GM12878 (cell line): Measurements from ENCODE around the gene STAT3. TPM values are rescaled to one million over a fixed set of nuclear protein-coding genes. Genes with fewer than 3 reads are reported as not detected.

Source experiments
- ATF7 ChIP-seq: fragments of 450-650 bp; IDR thresholded peaks from 2 replicates; pipeline ENCODE4 v1.6.1; 2016; ENCODE audit warnings: low read depth, mild to moderate bottlenecking
- BHLHE40 ChIP-seq, 2 experiments: fragments of 450-650 bp in 1 of 2; IDR thresholded peaks; 2 replicates each; pipeline ENCODE4 v1.6.1; 2011 to 2017; ENCODE audit warnings: low read depth in 2 of 2, borderline replicate concordance in 1 of 2, improper control_type of control experiment in 1 of 2, low read length in 1 of 2, mild to moderate bottlenecking in 1 of 2
- BRCA1 ChIP-seq: IDR thresholded peaks from 2 replicates; pipeline ENCODE4 v1.6.1; 2011; ENCODE audit warnings: low read depth, low read length, improper control_type of control experiment
- CEBPZ ChIP-seq: fragments of 150-350 bp; IDR thresholded peaks from 2 replicates; pipeline ENCODE4 v1.6.1; 2016; ENCODE audit warnings: low read depth, low read length
- CHD1 ChIP-seq: IDR thresholded peaks from 2 replicates; pipeline ENCODE4 v1.6.1; 2012; ENCODE audit warnings: low read depth, low read length, improper control_type of control experiment
- CREB1 ChIP-seq: IDR thresholded peaks from 2 replicates; pipeline ENCODE4 v1.6.1; 2012; ENCODE audit warnings: low read depth, mild to moderate bottlenecking, inconsistent platforms
- E2F4 ChIP-seq: IDR thresholded peaks from 2 replicates; pipeline ENCODE4 v1.6.1; 2012; ENCODE audit warnings: low read depth, low read length, improper control_type of control experiment
- FOS ChIP-seq: IDR thresholded peaks from 3 replicates; pipeline ENCODE4 v1.6.1; 2011; ENCODE audit warnings: borderline replicate concordance; ENCODE audit not compliant: insufficient read length; ENCODE audit errors: extremely low read depth
- IRF4 ChIP-seq: IDR thresholded peaks from 2 replicates; pipeline ENCODE4 v1.6.1; 2011; ENCODE audit warnings: low read depth, low read length
- JUND ChIP-seq: IDR thresholded peaks from 2 replicates; pipeline ENCODE4 v1.6.1; 2012; ENCODE audit warnings: low read depth, mild to moderate bottlenecking, low read length, improper control_type of control experiment, moderate library complexity
- KAT2A ChIP-seq: conservative IDR thresholded peaks from 2 replicates; pipeline ENCODE4 v1.6.1; 2011; ENCODE audit warnings: low read depth, low read length; ENCODE audit not compliant: control insufficient read depth
- NBN ChIP-seq: fragments of 450-650 bp; IDR thresholded peaks from 2 replicates; pipeline ENCODE4 v1.6.1; 2016
- NFYB ChIP-seq: IDR thresholded peaks from 2 replicates; pipeline ENCODE4 v1.6.1; 2011; ENCODE audit warnings: low read depth, mild to moderate bottlenecking, low read length, improper control_type of control experiment, moderate library complexity; ENCODE audit not compliant: insufficient read depth
- PRDM15 ChIP-seq: fragments of 450-650 bp; formaldehyde crosslinking; IDR thresholded peaks from 2 replicates; pipeline ENCODE4 v1.4.0; 2020; ENCODE audit warnings: mild to moderate bottlenecking, moderate library complexity
- RAD21 ChIP-seq: IDR thresholded peaks from 2 replicates; pipeline ENCODE4 v1.6.1; 2011; ENCODE audit warnings: mild to moderate bottlenecking, low read depth, low read length, moderate library complexity; ENCODE audit not compliant: insufficient read depth
- RAD51 ChIP-seq: fragments of 450-650 bp; IDR thresholded peaks from 2 replicates; pipeline ENCODE4 v1.6.1; 2016; ENCODE audit warnings: moderate library complexity, mild to moderate bottlenecking, inconsistent platforms
- RCOR1 ChIP-seq: conservative IDR thresholded peaks from 2 replicates; pipeline ENCODE4 v1.6.1; 2012; ENCODE audit warnings: low read depth, low read length, improper control_type of control experiment
- SREBF2 ChIP-seq: IDR thresholded peaks from 2 replicates; pipeline ENCODE4 v1.6.1; 2012; ENCODE audit warnings: mild to moderate bottlenecking, low read length
- TCF12 ChIP-seq: IDR thresholded peaks from 2 replicates; pipeline ENCODE4 v1.6.1; 2011; ENCODE audit warnings: low read depth, mild to moderate bottlenecking, low read length
- ZBED1 ChIP-seq: IDR thresholded peaks from 2 replicates; pipeline ENCODE4 v1.6.1; 2016; ENCODE audit warnings: borderline replicate concordance
- ZNF274 ChIP-seq: IDR thresholded peaks from one replicate; pipeline ENCODE4 v1.8.0; 2011; ENCODE audit not compliant: insufficient read length, insufficient read depth
- polyA plus RNA-seq, 11 experiments: library from polyadenylated mRNA; depleted of rRNA in 4 of 11; unstranded in 6 of 11; stranded (reverse) in 5 of 11; fragments of >200 nt; fragmentation: Nextera tagmentation in 4 of 11; fragmentation: Illumina TruSeq in 1 of 11; extraction: Ambion mirVana in 4 of 11; extraction: Trizol in 1 of 11; gene quantifications; 1 replicate in 1 of 11; 2 replicates in 10 of 11; pipeline versions ENCODE4 v1.2.1 to v1.2.3, GENCODE V29; 2011 to 2016; ENCODE audit warnings: inconsistent platforms in 2 of 11, missing spikeins in 2 of 11, low read depth in 1 of 11
- total RNA-seq, 4 experiments: library from RNA; depleted of rRNA in 3 of 4; stranded (reverse); fragments of >200 nt in 3 of 4; fragmentation: Illumina TruSeq in 1 of 4; extraction: Trizol in 1 of 4; gene quantifications; 2 replicates each; pipeline versions ENCODE4 v1.2.1 to v1.2.3, GENCODE V29; 2013 to 2021
- TF ChIP-seq, protein P1 (sequence below): IDR thresholded peaks from 2 replicates; pipeline ENCODE4 v1.6.1; 2011; ENCODE audit warnings: mild to moderate bottlenecking, low read depth, low read length, moderate library complexity; ENCODE audit not compliant: insufficient replicate concordance

The STAT3 gene
- total and polyA plus RNA-seq, 10 of the 15 experiments (the other 5 are each of a cell fraction or from before 2014, with no cell fraction given) = 18.4 to 96.4 (median 60.9) TPM

DNA sequence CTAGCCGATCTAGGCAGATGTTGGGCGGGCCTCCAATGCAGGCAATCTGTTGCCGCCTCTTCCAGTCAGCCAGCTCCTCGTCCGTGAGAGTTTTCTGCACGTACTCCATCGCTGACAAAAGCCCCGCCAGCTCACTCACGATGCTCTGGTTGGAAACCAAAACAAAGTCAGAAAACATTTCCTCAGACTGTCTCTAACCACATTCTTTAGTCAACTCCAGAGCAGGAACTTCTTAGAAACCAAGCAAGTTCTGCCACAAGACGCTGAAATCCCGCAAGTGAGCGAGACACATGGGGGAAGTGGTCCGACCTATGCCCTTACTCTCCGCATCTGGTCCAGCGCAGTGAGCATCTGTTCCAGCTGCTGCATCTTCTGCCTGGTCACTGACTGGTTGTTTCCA lies 50.8 kb downstream of the STAT3 start (continued):
- no peak for TF ChIP-seq E2F4
- TF ChIP-seq RAD21 = no peak
- TF ChIP-seq NBN = peak; percentile 89
- TF ChIP-seq CHD1 = no peak
- TF ChIP-seq ZBED1 = peak; percentile 70
- 0 out of 2 replicates have a peak, but pooled peaks have one; percentile 35 for TF ChIP-seq JUND
- no peak for TF ChIP-seq ZNF274
- peak; percentile 96 for TF ChIP-seq IRF4
- no peak for TF ChIP-seq RAD51
- TF ChIP-seq FOS = no peak
- TF ChIP-seq CREB1 = peak; percentile 61; the same call in 1 of the 2 replicates
- TF ChIP-seq BHLHE40 (IDR thresholded peaks at IDR 0.05; ENCODE audit: borderline replicate concordance in 1 of 2, low read depth in 2 of 2, low read length in 1 of 2) = peak; percentile 74 to 79; a peak in 3 of 4 replicates
- no peak for TF ChIP-seq PRDM15 (CRISPR knock-in tag)
- TF ChIP-seq ATF7 = peak; percentile 69
- no peak for TF ChIP-seq BRCA1
- no peak for TF ChIP-seq NFYB
- peak; percentile 98 for TF ChIP-seq TCF12
- TF ChIP-seq RCOR1 = no peak
- TF ChIP-seq SREBF2 = no peak
- TF ChIP-seq, protein P1, sequence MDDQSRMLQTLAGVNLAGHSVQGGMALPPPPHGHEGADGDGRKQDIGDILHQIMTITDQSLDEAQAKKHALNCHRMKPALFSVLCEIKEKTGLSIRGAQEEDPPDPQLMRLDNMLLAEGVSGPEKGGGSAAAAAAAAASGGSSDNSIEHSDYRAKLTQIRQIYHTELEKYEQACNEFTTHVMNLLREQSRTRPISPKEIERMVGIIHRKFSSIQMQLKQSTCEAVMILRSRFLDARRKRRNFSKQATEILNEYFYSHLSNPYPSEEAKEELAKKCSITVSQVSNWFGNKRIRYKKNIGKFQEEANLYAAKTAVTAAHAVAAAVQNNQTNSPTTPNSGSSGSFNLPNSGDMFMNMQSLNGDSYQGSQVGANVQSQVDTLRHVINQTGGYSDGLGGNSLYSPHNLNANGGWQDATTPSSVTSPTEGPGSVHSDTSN = no peak
- TF ChIP-seq KAT2A = no peak
- no peak for TF ChIP-seq CEBPZ
